C1 segment of cervical spinal cord (tissue), 14 donors: ENCODE results near the gene RASGEF1C.

Experiments used
- DNase-seq, 14 donors: peaks; one replicate each; lab custom pipeline; 2025; lab: John Stamatoyannopoulos, UW

Gene RASGEF1C

GRCh38 chr5:180180421-180180820 is 28.6 kb downstream of the RASGEF1C start:
- peak in 1 of 14 donors; percentile 70 for DNase-seq

- peak in 3 of 14 donors; percentile 34 to 72 (median 43) for DNase-seq
These were observed 29.3 kb downstream of the RASGEF1C start for GRCh38 chr5:180179442-180180420.

GRCh38 chr5:180178531-180179441 is 30.2 kb downstream of the RASGEF1C start:
- DNase-seq, result peak in 1 of 14 donors; percentile 85

GRCh38 chr5:180176191-180176590 is 32.8 kb downstream of the RASGEF1C start:
- no peak for DNase-seq

- DNase-seq, result peak in 1 of 14 donors; percentile 34
These were observed 34.0 kb downstream of the RASGEF1C start for GRCh38 chr5:180175015-180175431.

GRCh38 chr5:180174587-180174972 is 34.4 kb downstream of the RASGEF1C start:
- DNase-seq, result no peak

GRCh38 chr5:180173875-180174586 is 35.0 kb downstream of the RASGEF1C start:
- peak in 1 of 14 donors; percentile 44 for DNase-seq

DNA sequence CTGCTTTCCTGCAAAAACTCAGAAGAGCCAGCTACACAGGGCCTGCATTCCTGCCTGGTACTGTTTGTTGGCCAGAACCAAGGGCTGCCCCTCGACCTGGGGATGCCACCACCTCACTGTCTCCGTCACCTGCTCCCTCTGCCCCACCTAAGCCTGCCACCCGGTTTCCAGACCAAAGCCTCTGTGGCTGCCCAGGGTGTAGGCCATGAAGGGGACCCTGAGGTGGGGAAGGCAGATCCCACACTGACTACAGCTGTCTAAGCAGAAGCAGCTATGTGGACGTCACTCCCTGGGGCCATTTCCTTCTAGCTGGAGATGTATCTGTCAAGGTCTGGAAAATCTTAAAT is 35.8 kb downstream of the RASGEF1C start:
- DNase-seq, result no peak

GRCh38 chr5:180172447-180173197 is 36.4 kb downstream of the RASGEF1C start:
- peak in 6 of 14 donors; percentile 26 to 69 (median 45) for DNase-seq

DNA sequence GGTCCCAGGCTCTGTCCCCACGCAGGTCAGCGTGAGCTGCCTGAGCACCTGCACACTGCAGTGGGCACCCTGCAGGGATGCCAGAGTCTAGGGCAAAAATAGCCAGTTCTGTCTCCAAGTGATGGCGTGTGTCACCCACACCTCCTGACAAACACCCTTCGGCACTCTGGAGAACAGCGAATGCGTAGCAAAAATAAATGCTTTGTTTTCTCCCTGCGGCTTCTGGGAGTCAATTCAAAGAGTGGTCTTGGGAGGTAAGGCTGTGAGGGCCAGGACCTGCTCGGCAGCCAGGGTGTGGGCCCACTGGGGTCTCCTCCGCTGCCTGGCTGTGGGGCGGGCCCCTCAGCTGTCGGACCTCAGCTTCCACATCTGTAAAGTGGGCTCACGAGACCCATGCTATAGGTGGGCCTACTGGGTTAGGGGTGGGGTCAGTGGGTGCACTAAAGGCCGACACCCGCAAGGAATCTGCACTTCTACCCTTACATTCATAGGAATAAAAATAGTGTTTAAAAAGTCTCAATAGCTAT is 37.4 kb downstream of the RASGEF1C start:
- peak in 1 of 14 donors; percentile 35 for DNase-seq

DNA sequence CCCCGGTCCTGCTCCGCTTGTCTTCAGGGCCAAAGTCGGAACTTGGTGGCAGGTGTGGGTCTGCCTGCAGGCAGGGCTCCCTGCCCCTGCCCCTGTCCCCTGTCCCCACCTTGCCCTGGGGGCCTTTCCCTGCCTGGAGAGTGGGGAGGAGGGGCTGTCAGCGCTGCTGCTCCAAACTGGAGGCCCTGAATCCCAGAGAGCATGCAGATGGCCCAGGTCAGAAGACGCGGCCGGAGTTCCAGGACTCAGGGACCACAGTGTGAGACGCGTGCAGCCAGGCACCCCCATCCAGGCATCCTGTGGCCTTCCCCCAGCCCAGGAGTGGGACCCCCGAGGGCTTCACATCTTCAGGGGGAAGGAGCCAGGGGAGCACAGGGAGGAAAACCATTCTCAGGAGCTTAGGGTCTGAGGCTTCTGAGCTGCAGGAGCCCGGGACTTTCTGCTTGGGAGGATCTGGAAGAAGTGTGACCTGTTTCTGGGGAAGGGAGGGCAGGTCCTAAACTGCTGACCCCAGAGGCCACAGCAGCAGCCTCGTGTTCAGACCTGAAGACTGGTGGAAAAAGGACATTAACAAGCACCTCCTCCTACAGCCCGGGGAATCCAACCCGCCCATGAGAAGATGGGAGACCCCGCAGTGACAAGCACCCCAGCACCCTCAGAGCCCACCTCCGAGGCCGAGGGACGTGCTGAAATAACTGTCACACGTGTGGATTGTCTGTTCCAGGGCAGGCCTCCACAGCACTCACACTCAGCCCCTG is 38.0 kb downstream of the RASGEF1C start:
- DNase-seq, result peak in 2 of 14 donors; percentile 64 to 70

DNA sequence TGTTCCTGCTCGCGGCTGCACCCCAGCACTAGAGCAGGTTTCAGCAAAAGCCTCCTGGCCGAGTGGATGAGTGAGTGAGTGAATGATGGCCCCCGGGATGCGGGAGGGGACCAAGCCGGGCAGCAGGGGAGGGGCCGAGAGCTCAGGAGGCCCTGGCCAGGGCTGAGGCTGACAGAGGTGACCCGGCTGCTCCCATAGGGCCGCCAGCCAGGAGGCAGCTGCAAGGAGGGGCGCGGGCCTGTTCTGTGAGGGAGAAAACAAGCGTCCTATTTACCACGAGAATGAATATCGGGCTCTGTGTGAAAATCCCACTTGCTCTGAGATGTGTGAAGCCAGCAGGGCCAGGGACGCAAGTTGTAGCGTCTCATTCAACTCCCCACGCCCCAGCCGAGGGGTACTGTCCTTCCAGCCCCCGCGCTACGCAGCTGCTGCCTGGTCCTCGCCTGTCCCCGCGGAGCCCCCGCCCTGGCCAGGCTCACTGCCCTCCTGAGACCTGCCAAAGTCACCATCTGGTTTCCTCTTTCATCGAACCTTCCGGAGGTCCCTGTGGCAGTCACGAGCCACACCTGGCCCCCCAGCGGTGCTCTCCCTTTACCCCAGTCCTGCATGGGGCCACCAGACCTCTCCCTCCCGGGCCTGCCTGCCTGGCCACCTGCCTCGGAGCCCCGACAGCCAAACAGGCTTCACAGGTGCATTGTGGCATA is 38.8 kb downstream of the RASGEF1C start:
- peak in 13 of 14 donors; percentile 44 to 88 (median 77) for DNase-seq

GRCh38 chr5:180169248-180170105 is 39.5 kb downstream of the RASGEF1C start:
- peak in 2 of 14 donors; percentile 28 to 54 for DNase-seq

GRCh38 chr5:180168758-180169157 is 40.3 kb downstream of the RASGEF1C start:
- peak in 1 of 14 donors; percentile 70 for DNase-seq

- no peak for DNase-seq
These were observed 42.8 kb downstream of the RASGEF1C start for GRCh38 chr5:180166176-180166575.

GRCh38 chr5:180162304-180162661 is 46.7 kb downstream of the RASGEF1C start:
- DNase-seq, result no peak

DNA sequence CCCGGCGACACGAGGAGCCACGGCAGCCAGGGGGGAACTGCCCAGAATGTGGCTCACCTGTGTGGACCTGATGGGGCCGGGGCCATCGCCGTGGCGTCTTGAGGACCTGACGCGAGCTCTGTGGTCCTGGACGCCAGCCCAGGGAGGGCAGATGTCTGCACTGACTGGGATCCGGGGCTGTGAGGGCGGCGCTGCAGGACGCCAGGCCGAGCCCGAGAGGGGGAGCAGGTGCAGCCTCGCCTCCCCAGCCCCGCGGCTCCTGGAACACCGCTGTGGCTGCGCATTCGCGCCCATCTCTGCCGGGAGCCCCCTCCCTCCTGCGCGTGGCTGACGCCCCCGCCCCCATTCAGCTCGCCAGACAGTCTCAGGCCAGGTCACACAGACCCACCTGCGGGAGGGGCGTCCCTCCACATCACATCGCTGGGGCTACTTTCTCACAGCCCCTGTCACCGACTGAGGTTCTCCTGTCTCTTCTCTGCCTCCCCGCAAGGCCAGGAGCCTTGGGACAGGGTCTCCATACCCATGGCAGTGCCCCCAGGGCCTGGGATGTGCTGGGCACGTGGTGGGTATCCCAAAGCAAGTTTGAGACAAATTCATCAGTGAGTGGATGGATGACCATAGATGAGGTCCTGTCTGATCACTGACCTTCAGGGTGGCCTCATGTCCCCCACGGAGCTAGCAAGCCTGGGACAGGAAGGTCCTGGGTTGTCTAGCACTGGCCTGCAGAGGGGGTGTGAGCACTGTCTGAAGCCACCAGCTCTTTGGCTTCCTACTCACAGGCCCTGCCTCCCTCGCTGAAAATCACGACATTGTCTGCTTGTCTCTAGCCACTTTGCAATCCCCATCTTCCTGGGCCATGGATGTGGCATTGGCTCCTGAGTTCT is 47.3 kb downstream of the RASGEF1C start:
- peak in 7 of 14 donors; percentile 34 to 74 (median 46) for DNase-seq
